Osteocyte (in vitro differentiated cells): ENCODE measurements around the gene DNAJC8. TPM values are rescaled to one million over a fixed set of nuclear protein-coding genes. Genes with fewer than 3 reads are reported as not detected.

Experiments
- DNase-seq: peaks from one replicate; pipeline ENCODE4 v3.0.0; 2021; ENCODE audit warnings: mixed read lengths; ENCODE audit not compliant: unreplicated experiment; ENCODE audit errors: extremely low spot score
- H3K27ac Mint-ChIP-seq: one replicate; pipeline ENCODE4 v1.8.0; 2021; ENCODE audit warnings: mild to moderate bottlenecking, mixed read lengths; ENCODE audit not compliant: unreplicated experiment
- H3K27me3 Mint-ChIP-seq: one replicate; pipeline ENCODE4 v1.8.0; 2021; ENCODE audit warnings: mixed read lengths; ENCODE audit not compliant: unreplicated experiment
- H3K36me3 Mint-ChIP-seq: one replicate; pipeline ENCODE4 v1.8.0; 2021; ENCODE audit warnings: mixed read lengths; ENCODE audit not compliant: unreplicated experiment
- H3K4me1 Mint-ChIP-seq: one replicate; pipeline ENCODE4 v1.8.0; 2021; ENCODE audit warnings: mixed read lengths; ENCODE audit not compliant: unreplicated experiment
- H3K4me3 Mint-ChIP-seq: one replicate; pipeline ENCODE4 v1.8.0; 2021; ENCODE audit warnings: mild to moderate bottlenecking, moderate library complexity, mixed read lengths; ENCODE audit not compliant: unreplicated experiment
- H3K9me3 Mint-ChIP-seq: one replicate; pipeline ENCODE4 v1.8.0; 2021; ENCODE audit warnings: mixed read lengths; ENCODE audit not compliant: unreplicated experiment
- CTCF ChIP-seq: fragments of 200-600 bp; sonication (generic); IDR thresholded peaks from 2 replicates; pipeline ENCODE4 v1.5.0; 2021; ENCODE audit warnings: antibody characterized with exemption, mild to moderate bottlenecking, moderate library complexity
- total RNA-seq: library from RNA; stranded (reverse); gene quantifications from 2 replicates; pipeline ENCODE4 v1.2.1, GENCODE V29; 2021

DNAJC8 gene
- total RNA-seq, 1 donor from 2014 or later = 92.2 TPM

- Mint-ChIP-seq H3K9me3 (no peaks in the 10 kb centered on the region), H3K4me1 (peaks cover 3% of the 10 kb centered on the region), H3K4me3 (no peak overlapping the region), H3K27ac (no peak overlapping the region), H3K27me3 (no peaks in the 10 kb centered on the region), H3K36me3 (no peaks in the 10 kb centered on the region)
- no peak for TF ChIP-seq CTCF
- DNase-seq = no peak
These were observed 73.6 kb downstream of the DNAJC8 start for GRCh38 chr1:28159243-28159642.

GRCh38 chr1:28157894-28158293 is 74.9 kb downstream of the DNAJC8 start:
- no peaks in the 10 kb centered on the region for H3K36me3 Mint-ChIP-seq

GRCh38 chr1:28156821-28157220 is 76.0 kb downstream of the DNAJC8 start:
- no peak for DNase-seq
- Mint-ChIP-seq H3K27ac (no peak overlapping the region), H3K27me3 (no peaks in the 10 kb centered on the region), H3K36me3 (no peaks in the 10 kb centered on the region), H3K4me3 (no peak overlapping the region), H3K9me3 (no peaks in the 10 kb centered on the region), H3K4me1 (peaks cover 7% of the 10 kb centered on the region)
- TF ChIP-seq CTCF = no peak

More at GRCh38 chr1:28157894-28158293, 74.9 kb downstream of the DNAJC8 start:
- Mint-ChIP-seq H3K4me3 (no peak overlapping the region), H3K4me1 (peaks cover 7% of the 10 kb centered on the region), H3K27ac (no peak overlapping the region), H3K9me3 (no peaks in the 10 kb centered on the region), H3K27me3 (no peaks in the 10 kb centered on the region)
- DNase-seq = no peak
- no peak for TF ChIP-seq CTCF

- no peak for DNase-seq
- Mint-ChIP-seq H3K4me1 (peaks cover 4% of the 10 kb centered on the region), H3K27ac (no peak overlapping the region), H3K9me3 (no peaks in the 10 kb centered on the region), H3K27me3 (no peaks in the 10 kb centered on the region), H3K36me3 (no peaks in the 10 kb centered on the region), H3K4me3 (no peak overlapping the region)
- no peak for TF ChIP-seq CTCF
These were observed 77.2 kb downstream of the DNAJC8 start for GRCh38 chr1:28155628-28156027.

GRCh38 chr1:28154078-28154594 is 78.7 kb downstream of the DNAJC8 start:
- no peak for DNase-seq
- Mint-ChIP-seq H3K9me3 (no peaks in the 10 kb centered on the region), H3K27ac (no peak overlapping the region), H3K36me3 (no peaks in the 10 kb centered on the region), H3K4me3 (no peak overlapping the region), H3K4me1 (peaks cover 4% of the 10 kb centered on the region), H3K27me3 (no peaks in the 10 kb centered on the region)
- TF ChIP-seq CTCF = no peak

Other genes starting within 250 kb of the DNAJC8 start
- 17.5 and 18.4 TPM in 2 replicates for gene EYA3, start 144.4 kb downstream of the DNAJC8 start, total RNA-seq
- gene PTAFR, start 56.3 kb downstream of the DNAJC8 start, total RNA-seq = 0.08 TPM in 1 of 2 replicates, not detected in the other
- 112 and 113 TPM in 2 replicates for gene ATP5IF1, start 3.1 kb upstream of the DNAJC8 start, total RNA-seq
- 31.8 and 32.1 TPM in 2 replicates for gene SESN2, start 26.5 kb upstream of the DNAJC8 start, total RNA-seq
- gene MED18, start 96.0 kb upstream of the DNAJC8 start, total RNA-seq = 13.8 and 16.5 TPM in 2 replicates
- gene PHACTR4, start 136.7 kb upstream of the DNAJC8 start, total RNA-seq = 55.6 and 56.0 TPM in 2 replicates